Measurements from ENCODE around the gene CACNA1D.

CACNA1D gene

GRCh38 chr3:53691349-53691748 lies 196.9 kb downstream of the CACNA1D start:
- H3K9me3 ChIP-seq (ENCODE audit: control insufficient read depth, insufficient read depth, low read length): no peaks in the 10 kb centered on the region
- no peaks in the 10 kb centered on the region for H3K36me3 ChIP-seq (ENCODE audit: insufficient read depth, low read length)
- H3K9ac ChIP-seq (ENCODE audit: low read depth, low read length): no peak overlapping the region
- no peaks in the 10 kb centered on the region for H3K4me1 ChIP-seq (ENCODE audit: insufficient read depth, low read length)

- no peaks in the 10 kb centered on the region for H3K9me3 ChIP-seq (ENCODE audit: control insufficient read depth, insufficient read depth, low read length)
- no peaks in the 10 kb centered on the region for H3K4me1 ChIP-seq (ENCODE audit: insufficient read depth, low read length)
- no peak overlapping the region for H3K9ac ChIP-seq (ENCODE audit: low read depth, low read length)
- no peaks in the 10 kb centered on the region for H3K36me3 ChIP-seq (ENCODE audit: insufficient read depth, low read length)
Measured at GRCh38 chr3:53691885-53692284, 197.5 kb downstream of the CACNA1D start.

- Histone ChIP-seq H3K4me1 (ENCODE audit: insufficient read depth, low read length) (no peaks in the 10 kb centered on the region), H3K36me3 (ENCODE audit: insufficient read depth, low read length) (no peaks in the 10 kb centered on the region)
Measured at GRCh38 chr3:53693451-53693850, 199.0 kb downstream of the CACNA1D start.

GRCh38 chr3:53694046-53694445 lies 199.6 kb downstream of the CACNA1D start:
- Histone ChIP-seq H3K36me3 (ENCODE audit: insufficient read depth, low read length) (no peaks in the 10 kb centered on the region), H3K4me1 (ENCODE audit: insufficient read depth, low read length) (no peaks in the 10 kb centered on the region), H3K9ac (ENCODE audit: low read depth, low read length) (no peak overlapping the region), H3K9me3 (ENCODE audit: control insufficient read depth, insufficient read depth, low read length) (no peaks in the 10 kb centered on the region)

More at GRCh38 chr3:53693451-53693850, 199.0 kb downstream of the CACNA1D start:
- Histone ChIP-seq H3K9ac (ENCODE audit: low read depth, low read length) (no peak overlapping the region), H3K9me3 (ENCODE audit: control insufficient read depth, insufficient read depth, low read length) (no peaks in the 10 kb centered on the region)

GRCh38 chr3:53694666-53695323 lies 200.4 kb downstream of the CACNA1D start:
- Histone ChIP-seq H3K4me1 (ENCODE audit: insufficient read depth, low read length) (no peaks in the 10 kb centered on the region), H3K9me3 (ENCODE audit: control insufficient read depth, insufficient read depth, low read length) (no peaks in the 10 kb centered on the region), H3K36me3 (ENCODE audit: insufficient read depth, low read length) (no peaks in the 10 kb centered on the region), H3K9ac (ENCODE audit: low read depth, low read length) (no peak overlapping the region)

- Histone ChIP-seq H3K4me1 (ENCODE audit: insufficient read depth, low read length) (no peaks in the 10 kb centered on the region), H3K9ac (ENCODE audit: low read depth, low read length) (no peak overlapping the region), H3K9me3 (ENCODE audit: control insufficient read depth, insufficient read depth, low read length) (no peaks in the 10 kb centered on the region), H3K36me3 (ENCODE audit: insufficient read depth, low read length) (no peaks in the 10 kb centered on the region)
Measured at GRCh38 chr3:53695324-53695690, 200.9 kb downstream of the CACNA1D start.

- H3K4me1 ChIP-seq (ENCODE audit: insufficient read depth, low read length): no peaks in the 10 kb centered on the region
- H3K36me3 ChIP-seq (ENCODE audit: insufficient read depth, low read length): no peaks in the 10 kb centered on the region
- H3K9me3 ChIP-seq (ENCODE audit: control insufficient read depth, insufficient read depth, low read length): no peaks in the 10 kb centered on the region
- no peak overlapping the region for H3K9ac ChIP-seq (ENCODE audit: low read depth, low read length)
Measured at GRCh38 chr3:53696401-53697172, 202.2 kb downstream of the CACNA1D start.

GRCh38 chr3:53700441-53700840 lies 206.0 kb downstream of the CACNA1D start:
- H3K36me3 ChIP-seq (ENCODE audit: insufficient read depth, low read length): no peaks in the 10 kb centered on the region
- no peaks in the 10 kb centered on the region for H3K9me3 ChIP-seq (ENCODE audit: control insufficient read depth, insufficient read depth, low read length)
- no peak overlapping the region for H3K9ac ChIP-seq (ENCODE audit: low read depth, low read length)
- H3K4me1 ChIP-seq (ENCODE audit: insufficient read depth, low read length): no peaks in the 10 kb centered on the region

GRCh38 chr3:53702776-53703530 lies 208.5 kb downstream of the CACNA1D start:
- no peaks in the 10 kb centered on the region for H3K36me3 ChIP-seq (ENCODE audit: insufficient read depth, low read length)
- H3K4me1 ChIP-seq (ENCODE audit: insufficient read depth, low read length): no peaks in the 10 kb centered on the region
- H3K9ac ChIP-seq (ENCODE audit: low read depth, low read length): no peak overlapping the region
- H3K9me3 ChIP-seq (ENCODE audit: control insufficient read depth, insufficient read depth, low read length): no peaks in the 10 kb centered on the region

GRCh38 chr3:53703630-53704362 lies 209.4 kb downstream of the CACNA1D start:
- no peaks in the 10 kb centered on the region for H3K4me1 ChIP-seq (ENCODE audit: insufficient read depth, low read length)
- H3K9me3 ChIP-seq (ENCODE audit: control insufficient read depth, insufficient read depth, low read length): no peaks in the 10 kb centered on the region
- H3K9ac ChIP-seq (ENCODE audit: low read depth, low read length): no peak overlapping the region
- no peaks in the 10 kb centered on the region for H3K36me3 ChIP-seq (ENCODE audit: insufficient read depth, low read length)

GRCh38 chr3:53704363-53704725 lies 209.9 kb downstream of the CACNA1D start:
- Histone ChIP-seq H3K9ac (ENCODE audit: low read depth, low read length) (no peak overlapping the region), H3K9me3 (ENCODE audit: control insufficient read depth, insufficient read depth, low read length) (no peaks in the 10 kb centered on the region), H3K4me1 (ENCODE audit: insufficient read depth, low read length) (no peaks in the 10 kb centered on the region), H3K36me3 (ENCODE audit: insufficient read depth, low read length) (no peaks in the 10 kb centered on the region)

- H3K9ac ChIP-seq (ENCODE audit: low read depth, low read length): no peak overlapping the region
- H3K4me1 ChIP-seq (ENCODE audit: insufficient read depth, low read length): no peaks in the 10 kb centered on the region; the same call in 1 of the 2 replicates
- no peaks in the 10 kb centered on the region for H3K36me3 ChIP-seq (ENCODE audit: insufficient read depth, low read length)
- H3K9me3 ChIP-seq (ENCODE audit: control insufficient read depth, insufficient read depth, low read length): no peaks in the 10 kb centered on the region
Measured at GRCh38 chr3:53705024-53705745, 210.8 kb downstream of the CACNA1D start.

GRCh38 chr3:53705774-53706173 lies 211.4 kb downstream of the CACNA1D start:
- Histone ChIP-seq H3K9me3 (ENCODE audit: control insufficient read depth, insufficient read depth, low read length) (no peaks in the 10 kb centered on the region), H3K9ac (ENCODE audit: low read depth, low read length) (no peak overlapping the region), H3K36me3 (ENCODE audit: insufficient read depth, low read length) (no peaks in the 10 kb centered on the region), H3K4me1 (ENCODE audit: insufficient read depth, low read length) (no peaks in the 10 kb centered on the region; the same call in 1 of the 2 replicates)

GRCh38 chr3:53707222-53707621 lies 212.8 kb downstream of the CACNA1D start:
- H3K4me1 ChIP-seq (ENCODE audit: insufficient read depth, low read length): no peaks in the 10 kb centered on the region; the same call in 1 of the 2 replicates
- H3K9me3 ChIP-seq (ENCODE audit: control insufficient read depth, insufficient read depth, low read length): no peaks in the 10 kb centered on the region
- H3K9ac ChIP-seq (ENCODE audit: low read depth, low read length): no peak overlapping the region
- no peaks in the 10 kb centered on the region for H3K36me3 ChIP-seq (ENCODE audit: insufficient read depth, low read length)

All from ES-I3 (cell line).